OCI-LY1 (cell line): ENCODE results near the gene SLCO2A1.

Experiments used
- EZH2 ChIP-seq: fragments of 200-600 bp; sonication (generic), shearing (Covaris generic); IDR thresholded peaks from 2 replicates; pipeline ENCODE4 v1.8.0; 2017; ENCODE audit warnings: borderline replicate concordance, mixed run types, mild to moderate bottlenecking, antibody characterized with exemption, low read length, moderate library complexity, mixed read lengths
- TF ChIP-seq, protein P1 (sequence below): fragments of 200-600 bp; sonication (generic), shearing (Covaris generic); IDR thresholded peaks from 2 replicates; pipeline ENCODE4 v1.5.1; 2017; ENCODE audit warnings: mild to moderate bottlenecking, antibody characterized with exemption, low read length, moderate library complexity, mixed read lengths

DNA sequence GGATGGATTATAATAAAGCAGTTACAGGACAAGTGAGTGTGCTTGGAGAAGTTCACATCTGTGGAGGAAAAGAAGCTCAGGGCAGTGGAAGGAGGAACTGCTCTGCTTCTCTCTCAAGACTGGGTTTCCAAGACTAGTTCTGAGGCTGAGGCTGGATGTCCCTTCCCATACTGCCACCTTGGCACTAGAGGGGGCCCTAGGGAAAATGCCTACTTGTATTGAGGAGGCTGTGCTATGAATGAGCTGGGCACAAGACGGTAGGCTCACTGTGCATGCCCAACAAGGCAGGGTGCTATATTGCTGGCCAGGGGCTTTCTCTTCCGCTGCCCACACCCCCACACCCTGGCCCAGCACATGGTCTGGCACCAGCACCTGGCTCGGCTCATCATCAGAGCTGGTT, 65.2 kb downstream of the SLCO2A1 start:
- TF ChIP-seq, protein P1, sequence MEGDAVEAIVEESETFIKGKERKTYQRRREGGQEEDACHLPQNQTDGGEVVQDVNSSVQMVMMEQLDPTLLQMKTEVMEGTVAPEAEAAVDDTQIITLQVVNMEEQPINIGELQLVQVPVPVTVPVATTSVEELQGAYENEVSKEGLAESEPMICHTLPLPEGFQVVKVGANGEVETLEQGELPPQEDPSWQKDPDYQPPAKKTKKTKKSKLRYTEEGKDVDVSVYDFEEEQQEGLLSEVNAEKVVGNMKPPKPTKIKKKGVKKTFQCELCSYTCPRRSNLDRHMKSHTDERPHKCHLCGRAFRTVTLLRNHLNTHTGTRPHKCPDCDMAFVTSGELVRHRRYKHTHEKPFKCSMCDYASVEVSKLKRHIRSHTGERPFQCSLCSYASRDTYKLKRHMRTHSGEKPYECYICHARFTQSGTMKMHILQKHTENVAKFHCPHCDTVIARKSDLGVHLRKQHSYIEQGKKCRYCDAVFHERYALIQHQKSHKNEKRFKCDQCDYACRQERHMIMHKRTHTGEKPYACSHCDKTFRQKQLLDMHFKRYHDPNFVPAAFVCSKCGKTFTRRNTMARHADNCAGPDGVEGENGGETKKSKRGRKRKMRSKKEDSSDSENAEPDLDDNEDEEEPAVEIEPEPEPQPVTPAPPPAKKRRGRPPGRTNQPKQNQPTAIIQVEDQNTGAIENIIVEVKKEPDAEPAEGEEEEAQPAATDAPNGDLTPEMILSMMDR: peak; percentile 23; the same call in 1 of the 2 replicates
- TF ChIP-seq EZH2: no peak
